Naive B cell (primary cell): ENCODE data around the gene HNRNPUL2. TPM values are rescaled to one million over a fixed set of nuclear protein-coding genes. Genes with fewer than 3 reads are reported as not detected.
A peak's percentile ranks its signal among the peaks of the same experiment; 100 is the strongest.
"Not testable (repeated sequence)": the region's sequence is repeated elsewhere in the genome, so short reads cannot be mapped to it uniquely, and the experiment has no call there.

Source experiments
- ATAC-seq, 2 donors: fragments of 150-1000 bp; cut with Tn5 transposase; 2 replicates each; pipeline ENCODE4 v1.10.0; 2021; ENCODE audit warnings: low read depth in 2 of 2, mild to moderate bottlenecking in 2 of 2, moderate library complexity in 2 of 2
- DNase-seq: peaks from one replicate; pipeline ENCODE4 v3.0.0; 2022
- H3K27ac Mint-ChIP-seq, 6 donors: one replicate each; pipeline ENCODE4 v1.8.0; 2020 to 2022; ENCODE audit warnings: mild to moderate bottlenecking in 6 of 6, mixed read lengths in 6 of 6, moderate library complexity in 5 of 6, inconsistent platforms in 2 of 6
- H3K27me3 Mint-ChIP-seq, 3 donors: one replicate each; pipeline ENCODE4 v1.8.0; 2021 to 2022; ENCODE audit warnings: mixed read lengths in 3 of 3, mild to moderate bottlenecking in 1 of 3
- H3K36me3 Mint-ChIP-seq, 2 donors: one replicate each; pipeline ENCODE4 v1.8.0; 2020 to 2022; ENCODE audit warnings: mixed read lengths in 2 of 2, inconsistent platforms in 1 of 2, mild to moderate bottlenecking in 1 of 2
- H3K4me1 Mint-ChIP-seq, 3 donors: one replicate each; pipeline ENCODE4 v1.8.0; 2020 to 2022; ENCODE audit warnings: mixed read lengths in 3 of 3, inconsistent platforms in 1 of 3, mild to moderate bottlenecking in 1 of 3, moderate library complexity in 1 of 3
- H3K4me3 Mint-ChIP-seq, 8 donors: one replicate each; pipeline ENCODE4 v1.8.0; 2020 to 2022; ENCODE audit warnings: mild to moderate bottlenecking in 8 of 8, mixed read lengths in 8 of 8, moderate library complexity in 8 of 8, inconsistent platforms in 2 of 8
- H3K9me3 Mint-ChIP-seq, 7 donors: one replicate each; pipeline ENCODE4 v1.8.0; 2020 to 2022; ENCODE audit warnings: mixed read lengths in 7 of 7, mild to moderate bottlenecking in 5 of 7, inconsistent platforms in 2 of 7, moderate library complexity in 1 of 7
- polyA plus RNA-seq, 6 donors: library from polyadenylated mRNA; unstranded; fragments of 300-500 nt; fragmentation: Illumina TruSeq; gene quantifications; one replicate each; pipeline ENCODE4 v1.2.3, GENCODE V29; 2021; ENCODE audit warnings: low read depth in 6 of 6

HNRNPUL2 gene
- polyA plus RNA-seq, 6 donors from 2014 or later, result 0.61 to 2.9 (median 1.1) TPM

GRCh38 chr11:62752177-62752785, 25.0 kb upstream of the HNRNPUL2 start:
- H3K4me3 Mint-ChIP-seq, result peak overlapping the region in 6 of 8 donors; percentile 10 to 100 (median 82)
- peak overlapping the region in 2 of 6 donors; percentile 49 to 88 for H3K27ac Mint-ChIP-seq
- H3K4me1 Mint-ChIP-seq, result peaks cover 14 to 29% (median 26%) of the 10 kb centered on the region in 3 donors
- ATAC-seq (no peak), DNase-seq (no peak)
- H3K36me3 Mint-ChIP-seq, result no peaks in the 10 kb centered on the region
- H3K27me3 Mint-ChIP-seq, result no peaks in the 10 kb centered on the region
- no peaks in the 10 kb centered on the region for H3K9me3 Mint-ChIP-seq

GRCh38 chr11:62749931-62750330, 22.7 kb upstream of the HNRNPUL2 start:
- not testable (repeated sequence) for ATAC-seq, H3K9me3 Mint-ChIP-seq, H3K4me3 Mint-ChIP-seq, H3K36me3 Mint-ChIP-seq, H3K27me3 Mint-ChIP-seq, DNase-seq
- H3K27ac Mint-ChIP-seq, result peak overlapping the region in 2 of 6 donors; percentile 31 to 63
- H3K4me1 Mint-ChIP-seq, result peaks cover 14 to 29% (median 26%) of the 10 kb centered on the region in 3 donors

GRCh38 chr11:62747475-62748160, 20.4 kb upstream of the HNRNPUL2 start:
- peaks cover 6 to 15% (median 14%) of the 10 kb centered on the region in 3 donors for H3K4me1 Mint-ChIP-seq
- no peak overlapping the region for H3K4me3 Mint-ChIP-seq
- ATAC-seq (no peak), DNase-seq (no peak)
- no peaks in the 10 kb centered on the region for H3K9me3 Mint-ChIP-seq
- H3K27me3 Mint-ChIP-seq, result no peaks in the 10 kb centered on the region
- no peak overlapping the region for H3K27ac Mint-ChIP-seq
- H3K36me3 Mint-ChIP-seq, result no peaks in the 10 kb centered on the region

- Mint-ChIP-seq H3K4me1 (peaks cover 0 to 15% (median 4%) of the 10 kb centered on the region in 3 donors), H3K27ac (no peak overlapping the region), H3K27me3 (no peaks in the 10 kb centered on the region), H3K9me3 (no peaks in the 10 kb centered on the region), H3K4me3 (no peak overlapping the region), H3K36me3 (peaks cover 0 to 5% of the 10 kb centered on the region in 2 donors)
- DNase-seq (no peak), ATAC-seq (no peak)
Observed at GRCh38 chr11:62737196-62737595, 9.9 kb upstream of the HNRNPUL2 start.

- peak overlapping the region in 1 of 8 donors; percentile 54 for H3K4me3 Mint-ChIP-seq
- H3K27me3 Mint-ChIP-seq, result no peaks in the 10 kb centered on the region
- no peak for ATAC-seq
- H3K36me3 Mint-ChIP-seq, result peaks cover 0 to 5% of the 10 kb centered on the region in 2 donors
- peaks cover 4 to 34% (median 20%) of the 10 kb centered on the region in 3 donors for H3K4me1 Mint-ChIP-seq
- no peak for DNase-seq
- no peaks in the 10 kb centered on the region for H3K9me3 Mint-ChIP-seq
- peak overlapping the region in 2 of 6 donors; percentile 16 to 69 for H3K27ac Mint-ChIP-seq
Observed at GRCh38 chr11:62732830-62733229, 5.6 kb upstream of the HNRNPUL2 start.

GRCh38 chr11:62730076-62730475, 2.8 kb upstream of the HNRNPUL2 start:
- peaks cover 19 to 41% (median 33%) of the 10 kb centered on the region in 3 donors for H3K4me1 Mint-ChIP-seq
- ATAC-seq, H3K9me3 Mint-ChIP-seq, H3K36me3 Mint-ChIP-seq, DNase-seq, H3K27me3 Mint-ChIP-seq: not testable (repeated sequence)
- peak overlapping the region in 7 of 8 donors; percentile 29 to 100 (median 65) for H3K4me3 Mint-ChIP-seq
- H3K27ac Mint-ChIP-seq, result peak overlapping the region in 1 of 6 donors; percentile 54

- H3K27me3 Mint-ChIP-seq, result no peaks in the 10 kb centered on the region
- ATAC-seq (peak; percentile 35 to 37), DNase-seq (peak; percentile 85)
- peaks cover 0 to 14% of the 10 kb centered on the region in 2 donors for H3K36me3 Mint-ChIP-seq
- H3K27ac Mint-ChIP-seq, result peak within 1 kb of the TSS; percentile 95 to 99 (median 98)
- H3K4me1 Mint-ChIP-seq, result peaks cover 29 to 56% (median 49%) of the 10 kb centered on the region in 3 donors
- peak within 1 kb of the TSS; percentile 90 to 100 (median 98) for H3K4me3 Mint-ChIP-seq
- no peaks in the 10 kb centered on the region for H3K9me3 Mint-ChIP-seq
Observed at GRCh38 chr11:62728171-62728988, 1.1 kb upstream of the HNRNPUL2 start, which contains the start of gene TTC9C. TSS of gene TTC9C (plus strand) at chr11:62728486. CDS start at chr11:62728849, 363 bp downstream.

- H3K9me3 Mint-ChIP-seq, result no peaks in the 10 kb centered on the region
- ATAC-seq (peak; percentile 57 to 59), DNase-seq (peak; percentile 91)
- H3K27ac Mint-ChIP-seq, result peak overlapping the region; percentile 95 to 99 (median 98)
- H3K4me3 Mint-ChIP-seq, result peak overlapping the region; percentile 90 to 100 (median 98)
- peaks cover 0 to 11% of the 10 kb centered on the region in 2 donors for H3K36me3 Mint-ChIP-seq
- H3K4me1 Mint-ChIP-seq, result peaks cover 29 to 52% (median 45%) of the 10 kb centered on the region in 3 donors
- no peaks in the 10 kb centered on the region for H3K27me3 Mint-ChIP-seq
Observed at GRCh38 chr11:62727872-62728170, 564 bp upstream of the HNRNPUL2 start.

GRCh38 chr11:62726915-62727164, 417 bp downstream of the HNRNPUL2 start:
- peaks cover 29 to 56% (median 45%) of the 10 kb centered on the region in 3 donors for H3K4me1 Mint-ChIP-seq
- peak; percentile 0 to 1 for ATAC-seq
- no peaks in the 10 kb centered on the region for H3K9me3 Mint-ChIP-seq

GRCh38 chr11:62726156-62726914, 922 bp downstream of the HNRNPUL2 start:
- H3K36me3 Mint-ChIP-seq, result peaks cover 9 to 14% of the 10 kb centered on the region in 2 donors
- H3K4me1 Mint-ChIP-seq, result peaks cover 29 to 57% (median 45%) of the 10 kb centered on the region in 3 donors
- no peaks in the 10 kb centered on the region for H3K9me3 Mint-ChIP-seq
- H3K4me3 Mint-ChIP-seq, result peak overlapping the region; percentile 90 to 100 (median 98)
- H3K27ac Mint-ChIP-seq, result peak overlapping the region; percentile 83 to 98 (median 90)
- no peaks in the 10 kb centered on the region for H3K27me3 Mint-ChIP-seq
- ATAC-seq (no peak), DNase-seq (no peak)

More at GRCh38 chr11:62726915-62727164, 417 bp downstream of the HNRNPUL2 start:
- no peak for DNase-seq
- H3K4me3 Mint-ChIP-seq, result peak overlapping the region; percentile 90 to 100 (median 98)
- H3K36me3 Mint-ChIP-seq, result peaks cover 4 to 14% of the 10 kb centered on the region in 2 donors
- H3K27me3 Mint-ChIP-seq, result no peaks in the 10 kb centered on the region
- peak overlapping the region in 5 of 6 donors; percentile 56 to 98 (median 98) for H3K27ac Mint-ChIP-seq

- H3K4me3 Mint-ChIP-seq, result peak overlapping the region; percentile 90 to 100 (median 98)
- ATAC-seq (no peak), DNase-seq (no peak)
- no peaks in the 10 kb centered on the region for H3K27me3 Mint-ChIP-seq
- peaks cover 29 to 52% (median 45%) of the 10 kb centered on the region in 3 donors for H3K4me1 Mint-ChIP-seq
- H3K27ac Mint-ChIP-seq, result peak overlapping the region; percentile 87 to 98 (median 94)
- H3K9me3 Mint-ChIP-seq, result no peaks in the 10 kb centered on the region
- peaks cover 9 to 14% of the 10 kb centered on the region in 2 donors for H3K36me3 Mint-ChIP-seq
Observed at GRCh38 chr11:62725646-62726045, 1.6 kb downstream of the HNRNPUL2 start.

- peak overlapping the region in 3 of 6 donors; percentile 56 to 72 (median 57) for H3K27ac Mint-ChIP-seq
- H3K4me3 Mint-ChIP-seq, result peak overlapping the region in 7 of 8 donors; percentile 4 to 100 (median 90)
- H3K36me3 Mint-ChIP-seq, result peaks cover 19 to 21% of the 10 kb centered on the region in 2 donors
- no peaks in the 10 kb centered on the region for H3K9me3 Mint-ChIP-seq
- H3K4me1 Mint-ChIP-seq, result peaks cover 33 to 42% (median 35%) of the 10 kb centered on the region in 3 donors
- ATAC-seq (no peak), DNase-seq (no peak)
- no peaks in the 10 kb centered on the region for H3K27me3 Mint-ChIP-seq
Observed at GRCh38 chr11:62724171-62724570, 3.1 kb downstream of the HNRNPUL2 start.
